HFF-Myc (cell line): ENCODE measurements around the gene DDR2.
"Not testable (repeated sequence)": the region's sequence is repeated elsewhere in the genome, so short reads cannot be mapped to it uniquely, and the experiment has no call there.

Experiments
- DNase-seq: peaks from one replicate; pipeline ENCODE4 v3.0.0-alpha.2; 2011; ENCODE audit warnings: low read depth; ENCODE audit errors: extremely low read depth
- H3K4me3 ChIP-seq: replicated peaks from 2 replicates; pipeline ENCODE4 v1.5.1; 2011; ENCODE audit warnings: low read depth, mild to moderate bottlenecking, control low read depth, low read length
- TF ChIP-seq, protein P1 (sequence below): IDR thresholded peaks from 2 replicates; pipeline ENCODE4 v1.5.1; 2012; ENCODE audit warnings: mild to moderate bottlenecking, low read depth, low read length, control low read depth; ENCODE audit errors: missing control alignments

DDR2 gene

GRCh38 chr1:162725301-162725837 is 93.1 kb downstream of the DDR2 start:
- TF ChIP-seq, protein P1, sequence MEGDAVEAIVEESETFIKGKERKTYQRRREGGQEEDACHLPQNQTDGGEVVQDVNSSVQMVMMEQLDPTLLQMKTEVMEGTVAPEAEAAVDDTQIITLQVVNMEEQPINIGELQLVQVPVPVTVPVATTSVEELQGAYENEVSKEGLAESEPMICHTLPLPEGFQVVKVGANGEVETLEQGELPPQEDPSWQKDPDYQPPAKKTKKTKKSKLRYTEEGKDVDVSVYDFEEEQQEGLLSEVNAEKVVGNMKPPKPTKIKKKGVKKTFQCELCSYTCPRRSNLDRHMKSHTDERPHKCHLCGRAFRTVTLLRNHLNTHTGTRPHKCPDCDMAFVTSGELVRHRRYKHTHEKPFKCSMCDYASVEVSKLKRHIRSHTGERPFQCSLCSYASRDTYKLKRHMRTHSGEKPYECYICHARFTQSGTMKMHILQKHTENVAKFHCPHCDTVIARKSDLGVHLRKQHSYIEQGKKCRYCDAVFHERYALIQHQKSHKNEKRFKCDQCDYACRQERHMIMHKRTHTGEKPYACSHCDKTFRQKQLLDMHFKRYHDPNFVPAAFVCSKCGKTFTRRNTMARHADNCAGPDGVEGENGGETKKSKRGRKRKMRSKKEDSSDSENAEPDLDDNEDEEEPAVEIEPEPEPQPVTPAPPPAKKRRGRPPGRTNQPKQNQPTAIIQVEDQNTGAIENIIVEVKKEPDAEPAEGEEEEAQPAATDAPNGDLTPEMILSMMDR, result no peak
- H3K4me3 ChIP-seq, result no peak overlapping the region
- no peak for DNase-seq

GRCh38 chr1:162726555-162726954 is 94.3 kb downstream of the DDR2 start:
- no peak for DNase-seq
- TF ChIP-seq, protein P1, result no peak
- H3K4me3 ChIP-seq, result no peak overlapping the region

DNA sequence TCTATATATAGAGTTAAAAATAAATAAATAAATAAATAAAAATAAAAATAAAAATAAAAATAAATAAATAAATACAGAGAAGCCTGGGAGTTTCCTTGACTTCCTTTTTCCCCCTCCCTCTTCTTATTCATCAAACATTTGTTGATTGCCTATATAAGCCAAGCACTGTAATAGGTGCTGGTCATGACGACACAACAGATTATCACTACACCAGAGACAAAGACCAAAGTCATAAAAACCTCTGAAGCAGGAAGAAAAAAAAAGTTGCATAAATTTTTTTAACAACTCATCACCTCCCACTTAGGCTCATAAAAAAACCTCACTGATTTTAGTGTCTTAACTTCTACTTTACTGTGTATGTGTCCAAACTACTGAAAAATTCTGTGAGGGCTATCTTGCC is 95.2 kb downstream of the DDR2 start:
- not testable (repeated sequence) for H3K4me3 ChIP-seq, DNase-seq

- TF ChIP-seq, protein P1, result no peak
- H3K4me3 ChIP-seq, result no peak overlapping the region
- no peak for DNase-seq
Measured at GRCh38 chr1:162728573-162728972, 96.3 kb downstream of the DDR2 start.

DNA sequence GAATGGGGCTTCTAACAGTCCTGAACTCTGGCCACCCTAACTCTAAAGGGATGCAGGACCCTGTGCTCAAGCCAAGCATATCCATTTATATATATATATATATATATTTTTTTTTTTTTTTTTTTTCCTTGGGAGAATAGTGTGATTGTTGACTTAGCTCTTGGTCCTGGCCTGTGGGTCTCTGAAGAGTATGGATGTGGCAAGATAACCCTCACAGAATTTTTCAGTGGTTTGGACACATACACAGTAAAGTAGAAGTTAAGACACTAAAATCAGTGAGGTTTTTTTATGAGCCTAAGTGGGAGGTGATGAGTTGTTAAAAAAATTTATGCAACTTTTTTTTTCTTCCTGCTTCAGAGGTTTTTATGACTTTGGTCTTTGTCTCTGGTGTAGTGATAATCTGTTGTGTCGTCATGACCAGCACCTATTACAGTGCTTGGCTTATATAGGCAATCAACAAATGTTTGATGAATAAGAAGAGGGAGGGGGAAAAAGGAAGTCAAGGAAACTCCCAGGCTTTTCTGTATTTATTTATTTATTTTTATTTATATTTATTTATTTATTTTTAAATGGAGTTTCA is 97.0 kb downstream of the DDR2 start:
- DNase-seq, H3K4me3 ChIP-seq: not testable (repeated sequence)

- TF ChIP-seq, protein P1, result no peak
- no peak for DNase-seq
- no peak overlapping the region for H3K4me3 ChIP-seq
Measured at GRCh38 chr1:162732094-162732493, 99.8 kb downstream of the DDR2 start.

GRCh38 chr1:162732566-162733335 is 100.5 kb downstream of the DDR2 start:
- TF ChIP-seq, protein P1, result no peak
- no peak overlapping the region for H3K4me3 ChIP-seq
- DNase-seq, result no peak

DNA sequence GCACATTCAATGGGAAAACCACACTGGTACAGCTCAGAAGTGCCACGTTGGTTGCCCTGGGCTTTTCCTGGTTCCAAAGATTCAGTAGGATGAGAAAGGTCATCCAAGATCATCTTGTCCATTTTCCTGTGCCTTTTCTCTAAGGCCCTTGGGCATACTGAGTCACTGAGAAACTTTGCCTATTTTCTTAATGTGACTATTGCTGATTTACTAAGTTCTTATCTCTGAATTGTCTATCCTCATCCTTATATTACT is 101.0 kb downstream of the DDR2 start:
- TF ChIP-seq, protein P1, result no peak
- DNase-seq, result no peak
- no peak overlapping the region for H3K4me3 ChIP-seq
